HG02852 (cell line): ENCODE data around the gene PATL1.
"Not testable (repeated sequence)": the region's sequence is repeated elsewhere in the genome, so short reads cannot be mapped to it uniquely, and the experiment has no call there.

ENCODE experiments used
- ATAC-seq: cut with Tn5 transposase; IDR thresholded peaks from one replicate; pipeline ENCODE4 v1.9.1; 2021; ENCODE audit warnings: mild to moderate bottlenecking, moderate library complexity; ENCODE audit not compliant: unreplicated experiment

PATL1 gene, protein sequence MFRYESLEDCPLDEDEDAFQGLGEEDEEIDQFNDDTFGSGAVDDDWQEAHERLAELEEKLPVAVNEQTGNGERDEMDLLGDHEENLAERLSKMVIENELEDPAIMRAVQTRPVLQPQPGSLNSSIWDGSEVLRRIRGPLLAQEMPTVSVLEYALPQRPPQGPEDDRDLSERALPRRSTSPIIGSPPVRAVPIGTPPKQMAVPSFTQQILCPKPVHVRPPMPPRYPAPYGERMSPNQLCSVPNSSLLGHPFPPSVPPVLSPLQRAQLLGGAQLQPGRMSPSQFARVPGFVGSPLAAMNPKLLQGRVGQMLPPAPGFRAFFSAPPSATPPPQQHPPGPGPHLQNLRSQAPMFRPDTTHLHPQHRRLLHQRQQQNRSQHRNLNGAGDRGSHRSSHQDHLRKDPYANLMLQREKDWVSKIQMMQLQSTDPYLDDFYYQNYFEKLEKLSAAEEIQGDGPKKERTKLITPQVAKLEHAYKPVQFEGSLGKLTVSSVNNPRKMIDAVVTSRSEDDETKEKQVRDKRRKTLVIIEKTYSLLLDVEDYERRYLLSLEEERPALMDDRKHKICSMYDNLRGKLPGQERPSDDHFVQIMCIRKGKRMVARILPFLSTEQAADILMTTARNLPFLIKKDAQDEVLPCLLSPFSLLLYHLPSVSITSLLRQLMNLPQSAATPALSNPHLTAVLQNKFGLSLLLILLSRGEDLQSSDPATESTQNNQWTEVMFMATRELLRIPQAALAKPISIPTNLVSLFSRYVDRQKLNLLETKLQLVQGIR

DNA sequence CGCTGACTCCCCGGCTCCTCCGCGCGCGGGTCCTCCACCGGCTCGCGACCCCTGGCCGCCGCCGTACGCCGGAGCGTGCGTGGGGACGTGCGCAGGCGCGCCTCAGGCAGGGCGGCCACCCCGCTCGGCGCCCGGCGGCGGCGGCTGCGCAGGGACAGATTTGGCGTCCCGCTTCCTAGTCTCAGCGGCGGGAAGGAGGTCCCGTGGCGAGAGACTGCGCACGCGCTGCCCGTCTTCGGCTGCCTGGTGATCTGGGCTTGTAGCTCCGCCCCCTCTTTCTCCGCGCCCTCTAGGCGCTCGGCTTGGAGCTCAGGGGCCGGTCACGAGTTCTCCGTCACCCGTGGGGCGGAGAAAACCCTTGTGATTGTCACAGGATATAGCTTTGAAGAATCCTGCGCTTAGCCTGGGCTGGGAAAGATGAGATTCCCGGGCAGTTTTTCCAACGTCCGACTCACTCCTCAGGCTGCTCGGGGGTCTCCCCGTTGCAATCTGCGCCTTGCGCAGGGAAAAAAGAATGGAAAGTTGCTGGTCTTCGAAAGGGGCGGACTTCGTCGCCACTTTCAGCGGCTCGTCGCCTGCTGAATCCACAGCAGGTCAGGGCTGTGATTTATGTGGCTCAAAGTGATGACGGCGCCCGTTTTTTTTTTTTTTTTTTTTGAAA lies at the start of gene PATL1:
Gene PATL1 (minus strand): TSS at position 88 of the 661 bp plus-strand sequence. CDS start 142 bp downstream, outside the sequence.
- ATAC-seq, result peak; percentile 91

DNA sequence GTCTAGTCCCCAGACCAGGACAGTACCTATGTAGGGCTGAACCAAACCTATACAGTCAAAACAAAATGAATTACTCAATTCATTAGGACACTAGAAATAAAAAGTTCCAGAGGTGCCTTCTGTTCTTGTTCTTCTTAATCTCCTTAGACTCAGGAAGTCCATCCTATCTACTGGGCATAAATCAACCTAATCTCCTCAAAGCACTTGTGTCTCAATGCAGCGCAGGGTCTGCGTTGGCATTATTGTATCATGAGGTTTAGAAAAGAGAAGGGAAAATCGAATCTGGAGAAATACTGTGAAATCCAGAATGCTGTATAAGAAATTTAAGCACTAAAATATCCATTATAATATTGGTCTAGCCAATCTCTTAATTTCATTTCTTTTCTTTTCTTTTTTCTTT lies 47.2 kb upstream of the PATL1 start:
- no peak for ATAC-seq

DNA sequence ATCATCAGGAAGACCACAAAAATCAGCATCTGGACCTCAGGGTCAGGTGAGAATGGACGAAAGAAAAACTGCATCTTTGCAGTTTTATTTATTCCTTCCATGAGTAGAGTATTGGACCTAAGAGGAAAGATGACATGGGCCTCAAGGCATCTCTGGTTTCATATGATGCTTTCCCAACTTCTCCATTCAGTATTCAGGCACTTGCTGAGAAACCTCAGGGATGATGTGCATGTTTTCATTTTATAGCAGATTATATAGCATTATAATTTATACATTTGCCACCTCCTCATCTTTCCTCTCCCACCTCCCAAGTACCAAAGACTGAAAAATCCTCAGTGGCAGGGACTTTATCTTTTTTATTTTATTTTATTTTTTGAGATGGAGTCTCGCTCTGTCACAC lies 44.9 kb upstream of the PATL1 start, which contains the start of gene OR10V1:
Gene OR10V1 (minus strand): TSS at position 101 of the 400 bp plus-strand sequence. CDS start 0 bp downstream, at position 101.
- ATAC-seq, result no peak

DNA sequence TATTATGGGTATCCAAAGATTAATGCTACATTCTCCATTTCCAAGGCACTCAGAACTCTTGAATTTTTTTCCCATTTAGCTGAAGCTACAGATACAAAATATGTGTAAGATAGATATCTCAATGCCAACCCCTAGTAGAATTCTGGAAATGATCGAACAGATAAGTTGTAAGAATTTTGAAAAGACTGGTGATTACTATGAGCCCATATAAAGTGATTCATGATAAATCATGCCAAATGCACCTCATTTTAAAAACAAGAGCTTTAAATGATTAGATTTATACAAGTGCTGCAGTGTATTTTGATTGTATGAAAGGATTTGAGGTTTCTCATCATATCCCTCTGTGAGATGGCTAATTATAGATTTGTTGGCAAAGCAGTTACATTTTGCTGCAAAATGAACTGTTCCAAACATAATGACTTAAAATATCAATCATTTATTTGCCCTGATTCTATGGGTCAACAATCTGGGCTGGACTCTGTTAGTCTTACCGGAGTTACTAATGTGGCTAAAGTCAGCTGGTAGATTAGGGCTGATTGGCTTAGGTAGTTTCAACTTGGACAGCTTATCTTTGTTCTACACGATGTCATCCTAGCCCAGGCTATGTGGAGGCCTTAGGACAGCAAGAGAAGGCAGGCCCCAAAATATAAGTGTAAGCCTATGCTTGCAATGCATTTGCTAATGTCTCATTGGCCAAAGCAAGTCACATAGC lies 41.5 kb upstream of the PATL1 start:
- no peak for ATAC-seq

DNA sequence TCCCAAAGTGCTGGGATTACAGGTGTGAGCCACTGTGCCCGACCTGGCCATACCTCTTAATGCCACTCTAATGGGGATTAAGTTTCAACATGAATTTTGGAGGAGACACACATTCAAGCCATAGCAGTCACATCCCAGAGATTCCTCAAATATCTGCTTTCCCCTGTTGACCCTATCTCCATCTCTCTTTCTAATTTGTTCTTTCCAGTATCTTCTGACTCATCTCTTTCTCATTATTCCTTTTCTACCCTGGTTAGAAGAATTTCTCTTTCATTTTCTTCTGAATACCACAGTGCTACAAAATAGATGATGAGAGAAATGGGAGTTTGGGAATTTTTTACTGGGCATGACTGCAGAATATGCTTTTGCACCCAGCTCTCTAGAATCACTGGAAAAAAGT lies 39.7 kb upstream of the PATL1 start:
- ATAC-seq, result no peak

- ATAC-seq, result no peak
Measured at GRCh38 chr11:59707371-59707770, 38.5 kb upstream of the PATL1 start.

DNA sequence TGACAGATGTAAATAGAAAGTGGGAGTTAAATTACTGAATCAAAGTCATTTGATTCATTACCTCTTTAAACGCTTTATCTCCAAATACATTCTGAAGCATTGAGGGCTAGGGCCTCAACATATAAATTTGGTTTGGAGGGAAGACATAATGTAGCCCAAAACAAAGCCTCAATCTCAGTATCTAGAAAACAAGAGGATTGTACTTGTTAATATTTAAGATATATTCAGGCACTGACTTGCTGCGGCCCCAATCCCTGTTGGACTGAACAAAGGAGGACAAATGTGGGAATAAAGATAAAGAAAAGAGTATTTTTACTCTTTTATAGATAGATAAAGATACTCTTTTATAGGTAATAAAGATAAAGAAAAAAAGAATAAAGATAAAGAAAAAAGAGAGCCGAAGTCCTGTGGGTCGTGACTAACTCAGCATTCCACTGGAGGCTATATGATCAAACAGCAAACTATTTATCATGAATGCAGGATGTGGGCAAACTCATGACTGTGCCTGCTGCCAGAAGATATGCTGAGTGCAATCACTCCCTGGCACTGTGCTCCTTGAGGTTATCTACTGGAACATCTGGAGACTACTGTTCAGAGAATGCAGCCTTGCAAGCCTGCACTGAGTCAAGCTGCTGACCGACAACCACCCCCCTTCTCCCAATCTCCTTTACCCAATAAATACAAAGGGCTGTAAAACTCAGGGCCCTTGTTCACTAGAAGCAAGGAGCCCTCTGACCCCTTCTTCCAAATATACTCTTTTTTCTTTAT lies 37.9 kb upstream of the PATL1 start:
- no peak for ATAC-seq

- no peak for ATAC-seq
Measured at GRCh38 chr11:59705294-59705693, 36.5 kb upstream of the PATL1 start.

DNA sequence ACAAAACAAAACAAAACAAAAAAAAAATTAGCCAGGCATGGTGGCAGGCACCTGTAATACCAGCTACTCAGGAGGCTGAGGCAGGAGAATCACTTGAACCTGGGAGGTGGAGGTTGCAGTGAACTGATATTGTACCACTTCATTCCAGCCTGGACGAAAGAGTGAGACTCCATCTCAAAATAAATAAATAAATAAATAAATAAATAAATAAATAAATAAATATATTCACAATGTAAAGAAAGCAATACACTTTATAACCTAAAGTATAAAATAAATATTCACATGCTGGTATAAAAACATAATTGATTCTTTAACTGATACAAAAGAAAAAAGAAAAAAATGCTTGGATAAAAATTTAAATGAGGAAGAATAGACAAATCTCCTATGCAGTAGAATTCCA lies 34.7 kb upstream of the PATL1 start:
- ATAC-seq, result not testable (repeated sequence)

- ATAC-seq, result not testable (repeated sequence)
Measured at GRCh38 chr11:59700157-59700556, 31.3 kb upstream of the PATL1 start.

- no peak for ATAC-seq
Measured at GRCh38 chr11:59698506-59698905, 29.7 kb upstream of the PATL1 start.

GRCh38 chr11:59692915-59693314 lies 24.1 kb upstream of the PATL1 start:
- ATAC-seq, result no peak

DNA sequence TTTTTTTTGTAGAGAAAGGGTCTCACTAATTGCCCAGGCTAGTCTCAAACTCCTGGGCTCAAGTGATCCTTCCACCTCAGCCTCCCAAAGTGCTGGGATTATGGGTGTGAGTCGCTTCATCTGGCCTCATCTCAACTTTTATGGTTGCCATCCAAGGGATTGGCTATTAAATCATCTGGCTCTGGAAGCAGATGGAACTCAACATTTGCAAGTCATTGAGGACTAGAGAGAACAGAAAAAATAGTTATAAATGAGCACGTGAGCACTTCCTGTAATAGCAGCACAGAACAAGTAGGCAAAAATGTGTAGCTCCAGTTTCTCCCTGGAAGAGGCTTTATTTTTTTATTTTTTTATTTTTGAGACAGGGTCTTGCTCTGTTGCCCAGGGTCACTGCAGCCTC lies 22.3 kb upstream of the PATL1 start:
- no peak for ATAC-seq

GRCh38 chr11:59689015-59689414 lies 20.2 kb upstream of the PATL1 start:
- ATAC-seq, result no peak

- not testable (repeated sequence) for ATAC-seq
Measured at GRCh38 chr11:59681260-59681725, 12.5 kb upstream of the PATL1 start.

GRCh38 chr11:59680287-59681154 lies 11.7 kb upstream of the PATL1 start:
- peak; percentile 98 for ATAC-seq

- no peak for ATAC-seq
Measured at GRCh38 chr11:59679347-59679746, 10.5 kb upstream of the PATL1 start.

DNA sequence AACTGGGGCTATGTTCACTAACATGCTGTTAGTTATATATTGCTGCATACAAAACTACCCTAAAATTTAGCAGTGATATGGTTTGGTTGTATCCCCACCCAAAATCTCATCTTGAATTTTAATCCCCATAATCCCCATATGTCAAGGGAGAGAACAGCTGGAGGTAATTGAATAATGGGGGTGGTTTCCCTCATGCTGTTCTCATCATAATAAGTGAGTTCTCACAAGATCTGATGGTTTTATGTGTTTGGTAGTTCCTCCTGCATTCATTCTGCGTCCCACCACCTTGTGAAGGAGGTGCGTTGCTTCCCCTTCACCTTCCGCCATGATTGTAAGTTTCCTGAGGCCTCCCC lies 10.0 kb upstream of the PATL1 start:
- ATAC-seq, result no peak
